HCT116 (cell line): Measurements from ENCODE around the gene HOXC6. TPM values are rescaled to one million over a fixed set of nuclear protein-coding genes. Genes with fewer than 3 reads are reported as not detected.

Source experiments
- ATAC-seq: fragments of 200-7000 bp; cut with Tn5 transposase; 2 replicates; pipeline ENCODE4 v1.9.1; 2020; ENCODE audit warnings: mild to moderate bottlenecking, moderate library complexity
- BruUV-seq: library from RNA; stranded (reverse); fragments of 400-500 nt; replicated peaks from 2 replicates; lab custom pipeline; 2021; lab: Mats Ljungman, UMichigan
- CTCF ChIA-PET: fragments of 300-600 bp; sonication (Branson Sonifier 250); formaldehyde crosslinking; loops from one replicate; lab custom pipeline; 2021; ENCODE audit warnings: antibody characterized with exemption; lab: Charles Lee
- POLR2A ChIA-PET: fragments of 300-600, 350-600 bp; sonication (Branson Sonifier 250); formaldehyde crosslinking; loops from one replicate; lab custom pipeline; 2021; ENCODE audit warnings: antibody characterized with exemption; lab: Charles Lee
- RAD21 ChIA-PET, 2 experiments: fragments of 300-600 bp; sonication (Branson Sonifier 250); formaldehyde crosslinking; loops; one replicate each; lab custom pipeline; 2023; ENCODE audit warnings: low total read pairs in 2 of 2; ENCODE audit not compliant: uncharacterized antibody in 2 of 2, unreplicated experiment in 2 of 2, low non-redundant PET in 1 of 2; lab: Charles Lee
- DNase-seq: peaks from one replicate; pipeline ENCODE4 v3.0.0-alpha.2; 2010; ENCODE audit warnings: low read depth, low spot score
- H2AFZ ChIP-seq: fragments of 200-600 bp; shearing (Covaris generic), sonication (generic); 2 replicates; pipeline ENCODE4 v1.6.1; 2017; ENCODE audit warnings: low read depth, mixed run types, mixed read lengths, antibody characterized with exemption, low read length; ENCODE audit not compliant: poor library complexity, severe bottlenecking
- H3K27ac ChIP-seq: 2 replicates; pipeline ENCODE4 v1.5.1; 2012; ENCODE audit warnings: low read depth, low read length
- H3K27me3 ChIP-seq: fragments of 200-600 bp; sonication (generic); 2 replicates; pipeline ENCODE4 v1.6.1; 2016; ENCODE audit warnings: mixed run types, low read length, mixed read lengths; ENCODE audit not compliant: insufficient read depth
- H3K36me3 ChIP-seq, 2 experiments: fragments of 200-500 bp in 1 of 2; fragments of 200-600 bp in 1 of 2; sonication (Bioruptor generic) in 1 of 2; sonication (generic) in 1 of 2; 2 replicates each; pipeline versions ENCODE4 v1.5.1 to v1.6.1; 2014 to 2016; ENCODE audit warnings: low read length in 2 of 2, inconsistent platforms in 1 of 2, mixed read lengths in 1 of 2, mixed run types in 1 of 2; ENCODE audit not compliant: insufficient read depth in 2 of 2, control insufficient read depth in 1 of 2
- H3K4me1 ChIP-seq, 2 experiments: fragments of 200-600 bp in 1 of 2; sonication (generic) in 1 of 2; 2 replicates each; pipeline versions ENCODE4 v1.5.1 to v1.6.1; 2012 to 2017; ENCODE audit warnings: low read length in 2 of 2, inconsistent platforms in 1 of 2, mild to moderate bottlenecking in 1 of 2, mixed read lengths in 1 of 2, mixed run types in 1 of 2, moderate library complexity in 1 of 2; ENCODE audit not compliant: insufficient read depth in 2 of 2, control insufficient read depth in 1 of 2
- H3K4me2 ChIP-seq: fragments of 200-600 bp; sonication (generic); 2 replicates; pipeline ENCODE4 v1.6.1; 2017; ENCODE audit warnings: mixed run types, low read length, mixed read lengths
- H3K4me3 ChIP-seq, 2 experiments: fragments of 200-600 bp in 1 of 2; sonication (generic) in 1 of 2; replicated peaks in 1 of 2; 2 replicates each; pipeline ENCODE4 v1.5.1; 2011 to 2016; ENCODE audit warnings: low read length in 2 of 2, control low read depth in 1 of 2, low read depth in 1 of 2, mild to moderate bottlenecking in 1 of 2, mixed read lengths in 1 of 2, mixed run types in 1 of 2
- H3K79me2 ChIP-seq: fragments of 200-600 bp; sonication (generic); 2 replicates; pipeline ENCODE4 v1.6.1; 2017; ENCODE audit warnings: mild to moderate bottlenecking, mixed run types, low read length, moderate library complexity, mixed read lengths; ENCODE audit not compliant: insufficient read depth
- H3K9ac ChIP-seq: fragments of 200-600 bp; sonication (generic); 2 replicates; pipeline ENCODE4 v1.6.1; 2016; ENCODE audit warnings: low read length, mixed read lengths
- H3K9me2 ChIP-seq: fragments of 200-600 bp; sonication (generic), shearing (Covaris generic); 2 replicates; pipeline ENCODE4 v1.6.1; 2017; ENCODE audit warnings: mixed run types, mild to moderate bottlenecking, moderate library complexity; ENCODE audit not compliant: insufficient read depth
- H3K9me3 ChIP-seq, 2 experiments: fragments of 200-500 bp in 1 of 2; fragments of 200-600 bp in 1 of 2; sonication (Bioruptor generic) in 1 of 2; sonication (generic) in 1 of 2; 2 replicates each; pipeline ENCODE4 v1.6.1; 2014 to 2017; ENCODE audit warnings: low read length in 2 of 2, mixed read lengths in 2 of 2, inconsistent platforms in 1 of 2, low read depth in 1 of 2, mild to moderate bottlenecking in 1 of 2, mixed run types in 1 of 2, moderate library complexity in 1 of 2; ENCODE audit not compliant: control insufficient read depth in 1 of 2, insufficient read depth in 1 of 2
- H4K20me1 ChIP-seq: fragments of 200-600 bp; sonication (generic), shearing (Covaris generic); 2 replicates; pipeline ENCODE4 v1.6.1; 2017; ENCODE audit warnings: mixed run types, mild to moderate bottlenecking, moderate library complexity; ENCODE audit not compliant: insufficient read depth
- CBX3 ChIP-seq: IDR thresholded peaks from 2 replicates; pipeline ENCODE4 v1.6.1; 2012; ENCODE audit warnings: low read depth
- EGR1 ChIP-seq: IDR thresholded peaks from 2 replicates; pipeline ENCODE4 v1.6.1; 2012; ENCODE audit warnings: low read depth
- EZH2 ChIP-seq: fragments of 200-600 bp; sonication (generic); IDR thresholded peaks from 2 replicates; pipeline ENCODE4 v1.6.1; 2017; ENCODE audit warnings: antibody characterized with exemption, mixed run types
- FOSL1 ChIP-seq: IDR thresholded peaks from 2 replicates; pipeline ENCODE4 v1.6.1; 2012; ENCODE audit warnings: low read depth
- JUND ChIP-seq: IDR thresholded peaks from 2 replicates; pipeline ENCODE4 v1.6.1; 2012
- POLR2A ChIP-seq: IDR thresholded peaks from 2 replicates; pipeline ENCODE4 v1.7.0; 2011; ENCODE audit warnings: borderline replicate concordance; ENCODE audit not compliant: insufficient read depth, insufficient read length; ENCODE audit errors: extremely low read depth
- POLR2AphosphoS5 ChIP-seq: IDR thresholded peaks from 2 replicates; pipeline ENCODE4 v1.6.1; 2011; ENCODE audit warnings: mild to moderate bottlenecking, low read depth, low read length, moderate library complexity
- RAD21 ChIP-seq: IDR thresholded peaks from 2 replicates; pipeline ENCODE4 v1.6.1; 2012; ENCODE audit warnings: low read depth, mild to moderate bottlenecking
- SIN3A ChIP-seq: IDR thresholded peaks from 2 replicates; pipeline ENCODE4 v1.6.1; 2012; ENCODE audit warnings: low read depth
- SP1 ChIP-seq: IDR thresholded peaks from 2 replicates; pipeline ENCODE4 v1.6.1; 2012; ENCODE audit warnings: low read depth
- SRF ChIP-seq: IDR thresholded peaks from 2 replicates; pipeline ENCODE4 v1.6.1; 2012; ENCODE audit warnings: low read depth
- TCF7L2 ChIP-seq: IDR thresholded peaks from 2 replicates; pipeline ENCODE4 v1.7.0; 2011; ENCODE audit warnings: borderline replicate concordance, inconsistent platforms; ENCODE audit not compliant: insufficient read depth, insufficient read length; ENCODE audit errors: extremely low read depth
- YY1 ChIP-seq: IDR thresholded peaks from 2 replicates; pipeline ENCODE4 v1.6.1; 2011; ENCODE audit warnings: low read length, low read depth, moderate library complexity, mild to moderate bottlenecking; ENCODE audit not compliant: insufficient replicate concordance; ENCODE audit errors: extremely low read depth
- ZFX ChIP-seq: fragments of 450-650 bp; IDR thresholded peaks from 2 replicates; pipeline ENCODE4 v1.6.1; 2017
- ZNF274 ChIP-seq: fragments of 200-500 bp; sonication (Bioruptor generic); IDR thresholded peaks from 2 replicates; pipeline ENCODE4 v1.6.1; 2014; ENCODE audit warnings: mild to moderate bottlenecking, low read depth, low read length, inconsistent platforms
- intact Hi-C: fragments of 100-400 bp; cut with micrococcal nuclease; formaldehyde crosslinking; loops from 2 replicates; pipeline ENCODE4 v1.10.0; 2022
- total RNA-seq: library from RNA; stranded (reverse); gene quantifications from one replicate; pipeline ENCODE4 v1.2.1, GENCODE V29; 2021; ENCODE audit not compliant: unreplicated experiment
- TF ChIP-seq, protein P1 (sequence below): IDR thresholded peaks from 2 replicates; pipeline ENCODE4 v1.6.1; 2012
- TF ChIP-seq, protein P2 (sequence below): IDR thresholded peaks from 2 replicates; pipeline ENCODE4 v1.6.1; 2012; ENCODE audit warnings: low read depth

Gene HOXC6
- total RNA-seq, 1 experiment from 2014 or later, result 3.1 TPM

DNA sequence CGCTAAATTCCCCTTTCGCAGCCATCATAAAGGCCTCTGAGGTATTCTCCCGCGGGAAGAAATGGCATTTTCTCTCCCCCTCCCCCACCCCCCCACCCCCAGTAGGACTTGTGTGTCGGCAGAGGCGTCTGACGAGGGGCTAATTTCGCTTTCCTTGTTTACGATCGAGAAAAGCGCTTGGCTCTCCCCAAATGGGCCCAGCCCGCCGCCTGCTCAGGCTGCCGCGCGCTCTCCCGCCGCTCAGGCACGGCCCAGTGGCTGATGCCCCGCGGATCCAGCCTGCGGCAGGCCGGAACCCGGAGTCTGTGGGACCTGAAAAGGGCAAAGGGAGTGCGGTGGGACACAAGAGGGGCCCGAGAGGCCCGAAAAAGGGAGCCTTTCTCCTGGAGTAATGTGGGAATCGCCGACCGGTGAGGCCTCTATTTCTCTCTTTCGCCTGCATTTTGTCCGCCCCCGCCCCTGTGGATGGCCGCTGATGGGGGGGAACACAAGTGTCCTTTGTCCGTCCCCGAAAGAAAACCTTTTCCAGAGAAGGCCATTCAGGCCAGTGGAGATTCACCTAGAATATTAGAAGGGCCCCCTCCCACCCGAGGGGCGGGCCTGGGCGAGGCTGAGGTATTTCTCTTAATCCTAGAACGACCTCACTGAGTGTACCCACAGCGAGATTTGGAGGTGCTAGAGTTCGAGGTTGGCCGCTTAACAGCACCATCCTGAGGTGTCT is 9.0 kb upstream of the HOXC6 start:
- TF ChIP-seq, protein P1, sequence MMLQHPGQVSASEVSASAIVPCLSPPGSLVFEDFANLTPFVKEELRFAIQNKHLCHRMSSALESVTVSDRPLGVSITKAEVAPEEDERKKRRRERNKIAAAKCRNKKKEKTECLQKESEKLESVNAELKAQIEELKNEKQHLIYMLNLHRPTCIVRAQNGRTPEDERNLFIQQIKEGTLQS, result no peak
- H3K9me3 ChIP-seq, result no peaks in the 10 kb centered on the region
- H4K20me1 ChIP-seq, result no peaks in the 10 kb centered on the region
- ChIA-PET POLR2A (no interaction called here), RAD21 (no interaction called here), CTCF (no interaction called here)
- no peak overlapping the region; a peak in 1 of 4 replicates for H3K4me3 ChIP-seq
- no TSS peak for BruUV-seq
- no peaks in the 10 kb centered on the region for H3K36me3 ChIP-seq
- intact Hi-C loops, result no loop called here
- no peak overlapping the region for H3K9ac ChIP-seq
- H3K4me1 ChIP-seq, result peaks cover 24 to 38% of the 10 kb centered on the region in 2 experiments
- H2AFZ ChIP-seq, result no peak overlapping the region
- DNase-seq (no peak), ATAC-seq (no peak)
- H3K79me2 ChIP-seq, result no peaks in the 10 kb centered on the region
- H3K27ac ChIP-seq, result no peak overlapping the region; the same call in 1 of the 2 replicates
- H3K27me3 ChIP-seq, result no peaks in the 10 kb centered on the region
- H3K9me2 ChIP-seq, result no peaks in the 10 kb centered on the region
- peak overlapping the region; percentile 99; the same call in 1 of the 2 replicates for H3K4me2 ChIP-seq

GRCh38 chr12:54019924-54020590 is 8.2 kb upstream of the HOXC6 start:
- no peaks in the 10 kb centered on the region for H3K9me3 ChIP-seq
- no peaks in the 10 kb centered on the region for H4K20me1 ChIP-seq
- no peak overlapping the region for H3K4me2 ChIP-seq
- ChIA-PET CTCF (interaction anchor here (5.3 kb wide), 1 partner anchor 12 kb away, joined by 38 read pairs; the partner anchor contains the start of gene HOXC5), RAD21 (no interaction called here), POLR2A (no interaction called here)
- H2AFZ ChIP-seq, result no peak overlapping the region
- H3K27ac ChIP-seq, result no peak overlapping the region
- H3K79me2 ChIP-seq, result no peaks in the 10 kb centered on the region
- H3K36me3 ChIP-seq, result no peaks in the 10 kb centered on the region
- no peak overlapping the region for H3K4me3 ChIP-seq
- H3K9me2 ChIP-seq, result no peaks in the 10 kb centered on the region
- H3K9ac ChIP-seq, result no peak overlapping the region
- H3K4me1 ChIP-seq, result peaks cover 24 to 38% of the 10 kb centered on the region in 2 experiments
- no peak for DNase-seq
- H3K27me3 ChIP-seq, result no peaks in the 10 kb centered on the region
- no peak for ATAC-seq
- intact Hi-C loops, result no loop called here
- BruUV-seq, result no TSS peak
- TF ChIP-seq ZNF274 (no peak), CBX3 (no peak), YY1 (no peak), RAD21 (no peak), POLR2A (no peak), POLR2AphosphoS5 (no peak), EGR1 (no peak), TCF7L2 (no peak), SRF (no peak), FOSL1 (no peak), SP1 (no peak), EZH2 (no peak), SIN3A (no peak), ZFX (no peak), JUND (no peak)
- TF ChIP-seq, protein P1, result no peak
- TF ChIP-seq, protein P2, sequence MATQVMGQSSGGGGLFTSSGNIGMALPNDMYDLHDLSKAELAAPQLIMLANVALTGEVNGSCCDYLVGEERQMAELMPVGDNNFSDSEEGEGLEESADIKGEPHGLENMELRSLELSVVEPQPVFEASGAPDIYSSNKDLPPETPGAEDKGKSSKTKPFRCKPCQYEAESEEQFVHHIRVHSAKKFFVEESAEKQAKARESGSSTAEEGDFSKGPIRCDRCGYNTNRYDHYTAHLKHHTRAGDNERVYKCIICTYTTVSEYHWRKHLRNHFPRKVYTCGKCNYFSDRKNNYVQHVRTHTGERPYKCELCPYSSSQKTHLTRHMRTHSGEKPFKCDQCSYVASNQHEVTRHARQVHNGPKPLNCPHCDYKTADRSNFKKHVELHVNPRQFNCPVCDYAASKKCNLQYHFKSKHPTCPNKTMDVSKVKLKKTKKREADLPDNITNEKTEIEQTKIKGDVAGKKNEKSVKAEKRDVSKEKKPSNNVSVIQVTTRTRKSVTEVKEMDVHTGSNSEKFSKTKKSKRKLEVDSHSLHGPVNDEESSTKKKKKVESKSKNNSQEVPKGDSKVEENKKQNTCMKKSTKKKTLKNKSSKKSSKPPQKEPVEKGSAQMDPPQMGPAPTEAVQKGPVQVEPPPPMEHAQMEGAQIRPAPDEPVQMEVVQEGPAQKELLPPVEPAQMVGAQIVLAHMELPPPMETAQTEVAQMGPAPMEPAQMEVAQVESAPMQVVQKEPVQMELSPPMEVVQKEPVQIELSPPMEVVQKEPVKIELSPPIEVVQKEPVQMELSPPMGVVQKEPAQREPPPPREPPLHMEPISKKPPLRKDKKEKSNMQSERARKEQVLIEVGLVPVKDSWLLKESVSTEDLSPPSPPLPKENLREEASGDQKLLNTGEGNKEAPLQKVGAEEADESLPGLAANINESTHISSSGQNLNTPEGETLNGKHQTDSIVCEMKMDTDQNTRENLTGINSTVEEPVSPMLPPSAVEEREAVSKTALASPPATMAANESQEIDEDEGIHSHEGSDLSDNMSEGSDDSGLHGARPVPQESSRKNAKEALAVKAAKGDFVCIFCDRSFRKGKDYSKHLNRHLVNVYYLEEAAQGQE, result no peak
